Activated B cell treated with CpG ODN at 0.5 μM for 24 hours (primary cell): Measurements from ENCODE around the gene HIP1R. TPM values are rescaled to one million over a fixed set of nuclear protein-coding genes. Genes with fewer than 3 reads are reported as not detected.

Experiments
- ATAC-seq: fragments of 200-7000 bp; cut with Tn5 transposase; one replicate; pipeline ENCODE4 v1.10.0; 2021; ENCODE audit warnings: low read depth, mild to moderate bottlenecking, moderate library complexity
- CTCF ChIA-PET: fragments of 350-600 bp; sonication (Branson Sonifier 250); formaldehyde crosslinking; loops from one replicate; lab custom pipeline; 2021; ENCODE audit warnings: antibody characterized with exemption; lab: Charles Lee
- POLR2A ChIA-PET: fragments of 350-600 bp; sonication (Branson Sonifier 250); formaldehyde crosslinking; loops from one replicate; lab custom pipeline; 2021; ENCODE audit warnings: antibody characterized with exemption; lab: Charles Lee
- DNase-seq: peaks from one replicate; pipeline ENCODE4 v3.0.0; 2022
- H3K27ac Mint-ChIP-seq: one replicate; pipeline ENCODE4 v1.8.0; 2020; ENCODE audit warnings: mixed read lengths
- H3K27me3 Mint-ChIP-seq: one replicate; pipeline ENCODE4 v1.8.0; 2021; ENCODE audit warnings: mixed read lengths
- H3K36me3 Mint-ChIP-seq: one replicate; pipeline ENCODE4 v1.8.0; 2021; ENCODE audit warnings: low read depth, mixed read lengths
- H3K4me1 Mint-ChIP-seq: one replicate; pipeline ENCODE4 v1.8.0; 2021; ENCODE audit warnings: mixed read lengths
- H3K4me3 Mint-ChIP-seq: one replicate; pipeline ENCODE4 v1.8.0; 2020; ENCODE audit warnings: mild to moderate bottlenecking, mixed read lengths
- H3K9me3 Mint-ChIP-seq: one replicate; pipeline ENCODE4 v1.8.0; 2020; ENCODE audit warnings: mixed read lengths
- intact Hi-C: fragments of 100-400 bp; cut with micrococcal nuclease; formaldehyde crosslinking; loops from one replicate; pipeline ENCODE4 v1.15.1; 2024
- total RNA-seq: library from RNA; stranded (reverse); gene quantifications from 2 replicates; pipeline ENCODE4 v1.2.3, GENCODE V29; 2022
- TF ChIP-seq, protein P1 (sequence below): fragments of 200-600 bp; IDR thresholded peaks from one replicate; pipeline ENCODE4 v1.8.0; 2022; ENCODE audit warnings: antibody characterized with exemption, mild to moderate bottlenecking

The HIP1R gene
- total RNA-seq, 1 donor from 2014 or later: 154 TPM

DNA sequence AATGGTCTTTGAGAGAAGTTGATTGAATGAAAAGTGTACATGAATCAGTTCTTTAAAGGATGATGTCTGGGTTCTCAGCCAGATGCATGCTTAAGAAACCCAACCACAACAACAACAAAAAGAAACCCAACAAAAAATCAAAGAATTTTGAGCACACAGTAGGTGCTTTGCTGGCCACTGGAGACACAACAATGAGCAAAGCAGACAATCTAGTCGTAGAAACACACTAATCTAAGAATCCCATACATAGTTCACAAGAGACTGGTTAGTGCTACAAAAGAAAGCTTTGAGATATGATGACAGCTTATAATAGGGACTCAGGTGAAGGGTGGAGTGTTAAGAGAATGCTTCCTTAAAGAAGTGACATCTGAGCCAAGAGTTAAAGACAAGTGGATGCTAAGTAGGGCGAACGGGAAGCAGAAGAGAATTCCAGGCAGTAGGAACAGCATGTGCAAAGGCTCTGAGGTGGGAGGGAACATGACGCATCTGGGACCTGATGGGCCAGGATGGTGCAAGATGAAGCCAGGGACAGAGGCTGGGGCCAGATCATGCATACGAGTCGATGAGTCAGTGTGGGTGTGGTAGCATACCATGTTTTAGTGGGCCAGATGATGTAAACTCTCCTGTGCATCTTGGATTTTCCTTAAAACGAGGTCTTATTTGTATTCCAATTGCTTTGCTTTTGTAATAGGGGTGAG is 4.6 kb upstream of the HIP1R start:
- Mint-ChIP-seq H3K27ac (no peak overlapping the region), H3K27me3 (no peaks in the 10 kb centered on the region), H3K4me1 (peaks cover 22% of the 10 kb centered on the region), H3K36me3 (peaks cover 3% of the 10 kb centered on the region), H3K4me3 (no peak overlapping the region), H3K9me3 (no peaks in the 10 kb centered on the region)
- CTCF ChIA-PET: interaction anchor here (1.0 kb wide), 1 partner anchor 37 kb away, joined by 3 read pairs; no protein-coding TSS in a partner anchor
- intact Hi-C loops: no loop called here
- ATAC-seq: no peak
- TF ChIP-seq, protein P1, sequence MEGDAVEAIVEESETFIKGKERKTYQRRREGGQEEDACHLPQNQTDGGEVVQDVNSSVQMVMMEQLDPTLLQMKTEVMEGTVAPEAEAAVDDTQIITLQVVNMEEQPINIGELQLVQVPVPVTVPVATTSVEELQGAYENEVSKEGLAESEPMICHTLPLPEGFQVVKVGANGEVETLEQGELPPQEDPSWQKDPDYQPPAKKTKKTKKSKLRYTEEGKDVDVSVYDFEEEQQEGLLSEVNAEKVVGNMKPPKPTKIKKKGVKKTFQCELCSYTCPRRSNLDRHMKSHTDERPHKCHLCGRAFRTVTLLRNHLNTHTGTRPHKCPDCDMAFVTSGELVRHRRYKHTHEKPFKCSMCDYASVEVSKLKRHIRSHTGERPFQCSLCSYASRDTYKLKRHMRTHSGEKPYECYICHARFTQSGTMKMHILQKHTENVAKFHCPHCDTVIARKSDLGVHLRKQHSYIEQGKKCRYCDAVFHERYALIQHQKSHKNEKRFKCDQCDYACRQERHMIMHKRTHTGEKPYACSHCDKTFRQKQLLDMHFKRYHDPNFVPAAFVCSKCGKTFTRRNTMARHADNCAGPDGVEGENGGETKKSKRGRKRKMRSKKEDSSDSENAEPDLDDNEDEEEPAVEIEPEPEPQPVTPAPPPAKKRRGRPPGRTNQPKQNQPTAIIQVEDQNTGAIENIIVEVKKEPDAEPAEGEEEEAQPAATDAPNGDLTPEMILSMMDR: no peak
- POLR2A ChIA-PET: interaction anchor here (1.0 kb wide), 1 partner anchor 22 kb away, joined by 3 read pairs; no protein-coding TSS in a partner anchor
- DNase-seq: no peak

DNA sequence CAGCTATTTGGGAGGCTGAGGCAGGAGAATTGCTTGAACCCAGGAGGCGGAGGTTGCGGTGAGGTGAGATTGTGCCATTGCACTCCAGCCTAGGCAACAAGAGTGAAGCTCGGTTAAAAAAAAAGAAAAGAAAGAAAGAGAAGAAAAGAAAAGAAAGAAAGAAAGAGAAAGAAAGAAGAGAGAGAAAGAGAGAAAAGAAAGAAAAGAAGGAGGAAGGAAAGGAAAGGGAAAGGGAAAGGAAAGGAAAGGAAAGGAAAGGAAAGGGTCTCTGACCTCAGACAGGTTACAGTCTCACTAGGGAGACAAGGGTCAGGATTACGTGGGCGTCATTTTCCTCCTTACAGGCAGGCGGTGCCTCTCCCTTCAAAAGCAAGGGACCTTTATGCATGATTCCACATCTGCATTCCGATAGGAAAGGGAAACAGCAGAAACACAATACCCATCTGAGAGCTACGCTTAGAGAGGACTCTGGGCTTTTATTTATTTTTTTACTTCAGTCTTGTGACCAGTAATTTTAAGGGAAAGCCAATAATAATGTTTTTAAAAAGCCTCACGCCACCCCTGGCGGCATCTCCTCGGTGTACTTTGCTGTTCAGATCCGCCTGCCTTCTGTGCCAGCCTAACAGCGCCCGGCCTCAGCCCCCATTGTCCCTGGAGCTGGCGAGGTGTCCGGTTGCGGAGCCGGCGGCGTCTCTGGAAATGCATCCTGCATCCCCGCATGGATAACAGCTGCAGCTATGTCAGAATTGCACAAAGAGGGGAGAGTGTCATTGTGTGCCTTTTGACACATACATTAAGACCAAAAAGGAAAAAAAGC is 945 bp upstream of the HIP1R start:
- Mint-ChIP-seq H3K27me3 (no peaks in the 10 kb centered on the region), H3K27ac (peak overlapping the region; percentile 86), H3K36me3 (peaks cover 29% of the 10 kb centered on the region), H3K4me1 (peaks cover 38% of the 10 kb centered on the region), H3K9me3 (no peaks in the 10 kb centered on the region), H3K4me3 (peak overlapping the region; percentile 92)
- intact Hi-C loops: no loop called here
- ATAC-seq: no peak
- CTCF ChIA-PET: interaction anchor here (1.1 to 6.0 kb wide), 4 partner anchors 14 to 196 kb away, joined by 4 to 63 read pairs (median 4); no protein-coding TSS in a partner anchor
- TF ChIP-seq, protein P1: no peak
- peak; percentile 14 for DNase-seq
- POLR2A ChIA-PET: interaction anchor here (0.6 to 4.6 kb wide), 7 partner anchors 9 to 140 kb away, joined by 3 to 55 read pairs (median 5); no protein-coding TSS in a partner anchor

DNA sequence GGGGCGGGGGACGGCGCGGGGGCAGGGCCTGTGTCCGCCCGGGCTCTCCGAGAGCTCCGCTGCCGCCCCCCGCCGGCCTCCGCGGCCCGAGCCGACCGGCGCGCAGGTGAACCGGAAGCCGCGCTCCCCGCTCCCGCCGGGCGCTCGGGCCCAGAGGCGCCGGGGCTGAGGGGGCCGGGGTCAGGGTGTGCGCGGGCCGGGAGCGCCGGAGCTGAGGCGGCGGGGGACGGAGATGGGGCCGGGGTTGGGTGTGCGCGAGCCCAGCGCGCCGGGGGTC is 431 bp downstream of the HIP1R start:
- Mint-ChIP-seq H3K4me1 (peaks cover 51% of the 10 kb centered on the region), H3K27me3 (no peaks in the 10 kb centered on the region), H3K27ac (no peak overlapping the region), H3K9me3 (no peaks in the 10 kb centered on the region), H3K4me3 (peak overlapping the region; percentile 94), H3K36me3 (peaks cover 41% of the 10 kb centered on the region)
- peak; percentile 59 for DNase-seq
- CTCF ChIA-PET: interaction anchor here (0.9 to 6.0 kb wide), 4 partner anchors 22 to 198 kb away, joined by 4 to 63 read pairs (median 6); no protein-coding TSS in a partner anchor
- peak; percentile 48 for ATAC-seq
- POLR2A ChIA-PET: interaction anchor here (0.9 to 4.6 kb wide), 16 partner anchors 8 to 397 kb away, joined by 3 to 55 read pairs (median 8); partner anchors contain the start of genes ABCB9, MPHOSPH9 and MTRFR
- intact Hi-C loops: loop anchor here (1.0 kb wide), 3 partner anchors 15 to 42 kb away; no protein-coding TSS in a partner anchor
- TF ChIP-seq, protein P1: no peak

DNA sequence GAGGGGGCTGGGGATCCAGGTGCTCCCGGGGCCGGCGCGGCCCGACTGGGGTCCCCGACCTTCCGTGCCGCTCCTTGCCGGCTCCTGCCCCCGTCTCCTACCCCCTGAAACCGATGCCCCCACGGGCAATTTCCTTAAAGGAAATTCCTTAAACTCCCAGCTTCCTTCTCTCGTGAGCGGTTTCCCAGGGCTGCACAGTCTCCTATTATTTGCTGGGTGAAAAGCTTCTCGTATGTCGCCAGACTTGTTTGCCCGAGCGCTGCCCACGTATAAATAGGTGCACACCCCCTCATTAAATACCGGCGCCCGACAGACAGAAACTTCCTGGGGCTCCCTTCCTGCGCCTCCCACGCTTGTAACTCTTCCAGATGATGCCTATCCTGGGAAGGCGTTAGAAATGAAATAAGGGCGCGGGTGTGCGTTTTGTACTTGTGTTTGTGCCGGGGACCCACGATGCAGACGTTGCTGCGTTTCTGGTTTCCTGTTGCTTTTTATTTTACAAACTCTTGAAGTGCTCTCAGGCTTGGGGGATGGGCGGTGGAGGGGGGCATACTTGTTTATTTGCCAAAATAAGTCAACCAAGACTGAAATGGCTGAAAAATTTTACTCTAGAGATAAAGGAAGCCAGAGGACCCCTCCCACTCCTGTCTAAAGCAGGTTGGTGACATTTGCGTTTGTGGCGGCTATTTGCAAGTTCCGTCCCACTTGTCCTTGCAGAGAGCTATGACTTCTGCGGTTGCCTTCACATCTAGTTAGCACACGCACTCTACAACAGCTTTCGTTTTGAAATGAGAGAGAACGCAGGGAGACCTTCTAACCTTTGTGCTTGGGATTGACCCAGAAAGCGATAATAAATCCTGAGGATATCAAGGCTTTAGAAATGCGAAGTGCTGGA is 1.0 kb downstream of the HIP1R start:
- peak; percentile 67 for ATAC-seq
- intact Hi-C loops: loop anchor here (1.0 kb wide), 3 partner anchors 16 to 43 kb away; no protein-coding TSS in a partner anchor
- DNase-seq: peak; percentile 44
- CTCF ChIA-PET: interaction anchor here (0.7 to 6.0 kb wide), 5 partner anchors 9 to 198 kb away, joined by 3 to 63 read pairs (median 4); no protein-coding TSS in a partner anchor
- peak overlapping the region; percentile 94 for H3K27ac Mint-ChIP-seq
- peak overlapping the region; percentile 94 for H3K4me3 Mint-ChIP-seq
- peaks cover 55% of the 10 kb centered on the region for H3K4me1 Mint-ChIP-seq
- peaks cover 46% of the 10 kb centered on the region for H3K36me3 Mint-ChIP-seq
- H3K9me3 Mint-ChIP-seq: no peaks in the 10 kb centered on the region
- no peaks in the 10 kb centered on the region for H3K27me3 Mint-ChIP-seq
- TF ChIP-seq, protein P1: no peak
- POLR2A ChIA-PET: interaction anchor here (0.5 to 4.6 kb wide), 23 partner anchors 9 to 397 kb away, joined by 3 to 55 read pairs (median 4); partner anchors contain the start of genes ABCB9, MPHOSPH9, MTRFR and OGFOD2
